ENCODE results near the gene MSANTD7. TPM values are rescaled to one million over a fixed set of nuclear protein-coding genes. Genes with fewer than 3 reads are reported as not detected.
"Not testable (repeated sequence)": the region's sequence is repeated elsewhere in the genome, so short reads cannot be mapped to it uniquely, and the experiment has no call there.

Gene MSANTD7
- total and polyA plus RNA-seq, 10 of the 15 experiments (the other 5 are each of a cell fraction or from before 2014, with no cell fraction given): 3.5 to 22.8 (median 18.5) TPM

- BruUV-seq (replicated peaks); H3K4me1 ChIP-seq (ENCODE audit: control insufficient read depth, insufficient read depth, low read length); H3K9me3 ChIP-seq (replicated peaks; ENCODE audit: control insufficient read depth, insufficient read depth, low read length); DNase-seq (ENCODE audit: low read depth, low spot score); H3K9ac ChIP-seq (ENCODE audit: control insufficient read depth, insufficient read depth, low read length); H3K4me2 ChIP-seq (ENCODE audit: control insufficient read depth, insufficient read depth); H3K79me2 ChIP-seq (ENCODE audit: control insufficient read depth, insufficient read depth, low read length); SMC1A ChIA-PET (ENCODE audit: uncharacterized antibody, unreplicated experiment); H3K27ac ChIP-seq (ENCODE audit: control insufficient read depth, insufficient read depth); intact Hi-C loops (cut with micrococcal nuclease; ENCODE audit: unreplicated experiment); CTCF ChIA-PET; RAD21 ChIA-PET (ENCODE audit: unreplicated experiment); H3K27me3 ChIP-seq (replicated peaks in 1 of 2; ENCODE audit: control insufficient read depth in 2 of 2, insufficient read depth in 2 of 2, low read length in 1 of 2); ATAC-seq; H3K4me3 ChIP-seq; FAIRE-seq; H4K20me1 ChIP-seq (ENCODE audit: control insufficient read depth, insufficient read depth); in situ Hi-C loops (cut with MboI); H2AFZ ChIP-seq (ENCODE audit: control insufficient read depth, low read depth, low read length); POLR2A ChIA-PET: not testable (repeated sequence)
- WGBS (ENCODE audit: insufficient coverage, insufficient replicate concordance, low lambda C conversion rate, missing lambda C conversion rate): 98% methylated on average over 5 of the region's 6 CpGs
- peaks cover 7 to 14% of the 10 kb centered on the region in 2 experiments for H3K36me3 ChIP-seq (ENCODE audit: control insufficient read depth in 2 of 2, insufficient read depth in 2 of 2, low read length in 1 of 2)
Observed at GRCh38 chr10:14864466-14864865, 26.4 kb downstream of the MSANTD7 start.

GRCh38 chr10:14864871-14865270 lies 26.8 kb downstream of the MSANTD7 start:
- ATAC-seq; H3K4me2 ChIP-seq (ENCODE audit: control insufficient read depth, insufficient read depth); CTCF ChIA-PET; H3K9me3 ChIP-seq (replicated peaks; ENCODE audit: control insufficient read depth, insufficient read depth, low read length); BruUV-seq (replicated peaks); H3K27me3 ChIP-seq (replicated peaks in 1 of 2; ENCODE audit: control insufficient read depth in 2 of 2, insufficient read depth in 2 of 2, low read length in 1 of 2); in situ Hi-C loops (cut with MboI); H3K27ac ChIP-seq (ENCODE audit: control insufficient read depth, insufficient read depth); DNase-seq (ENCODE audit: low read depth, low spot score); FAIRE-seq; H3K9ac ChIP-seq (ENCODE audit: control insufficient read depth, insufficient read depth, low read length); H3K4me3 ChIP-seq; RAD21 ChIA-PET (ENCODE audit: unreplicated experiment); POLR2A ChIA-PET; H4K20me1 ChIP-seq (ENCODE audit: control insufficient read depth, insufficient read depth); H2AFZ ChIP-seq (ENCODE audit: control insufficient read depth, low read depth, low read length); H3K79me2 ChIP-seq (ENCODE audit: control insufficient read depth, insufficient read depth, low read length); intact Hi-C loops (cut with micrococcal nuclease; ENCODE audit: unreplicated experiment); H3K4me1 ChIP-seq (ENCODE audit: control insufficient read depth, insufficient read depth, low read length): not testable (repeated sequence)
- peaks cover 7 to 14% of the 10 kb centered on the region in 2 experiments for H3K36me3 ChIP-seq (ENCODE audit: control insufficient read depth in 2 of 2, insufficient read depth in 2 of 2, low read length in 1 of 2)
- WGBS (ENCODE audit: insufficient coverage, insufficient replicate concordance, low lambda C conversion rate, missing lambda C conversion rate): 84% methylated on average over 3 of the region's 3 CpGs
- SMC1A ChIA-PET (ENCODE audit: uncharacterized antibody, unreplicated experiment): interaction anchor here (1.4 kb wide), 1 partner anchor 22 kb away, joined by 3 read pairs; no protein-coding TSS in a partner anchor

Data from GM12878 (cell line).